ENCODE data around the gene NCOR2.

GRCh38 chr12:124611559-124612409, 44.4 kb upstream of the NCOR2 start:
- no peak for TF ChIP-seq CTCF (IDR thresholded peaks at IDR 0.05)
- no peak for TF ChIP-seq POLR2A (IDR thresholded peaks at IDR 0.05)

Measured in heart left ventricle (tissue), 13 donors.